Stimulated activated CD4-positive, alpha-beta T cell treated with anti-CD3 and anti-CD28 coated beads, TNF-alpha, amount 100 ng/mL, for 48 hours (primary cell): ENCODE data around the gene POTEM.
"Not testable (repeated sequence)": the region's sequence is repeated elsewhere in the genome, so short reads cannot be mapped to it uniquely, and the experiment has no call there.

Experiments used
- DNase-seq, 3 donors: peaks; one replicate each; pipeline ENCODE4 v3.0.0-alpha.2; 2020; ENCODE audit warnings: low read depth in 3 of 3

The POTEM gene

GRCh38 chr14:18967134-18967533 lies at the start of gene POTEM:
TSS of gene POTEM (plus strand) at chr14:18967434. CDS start at chr14:18967486, 52 bp downstream.
- DNase-seq, result not testable (repeated sequence)

- DNase-seq, result not testable (repeated sequence)
These were observed 48.9 kb upstream of the POTEM start for GRCh38 chr14:18918345-18918744.

GRCh38 chr14:18920052-18920451 lies 47.2 kb upstream of the POTEM start:
- not testable (repeated sequence) for DNase-seq

GRCh38 chr14:18921055-18921701 lies 46.1 kb upstream of the POTEM start:
- not testable (repeated sequence) for DNase-seq

- not testable (repeated sequence) for DNase-seq
These were observed 30.4 kb upstream of the POTEM start for GRCh38 chr14:18936848-18937247.

GRCh38 chr14:18938733-18939132 lies 28.5 kb upstream of the POTEM start:
- DNase-seq, result not testable (repeated sequence)

GRCh38 chr14:18949939-18950338 lies 17.3 kb upstream of the POTEM start:
- not testable (repeated sequence) for DNase-seq

GRCh38 chr14:18953085-18953484 lies 14.1 kb upstream of the POTEM start:
- DNase-seq, result not testable (repeated sequence)

GRCh38 chr14:18955816-18956215 lies 11.4 kb upstream of the POTEM start:
- DNase-seq, result not testable (repeated sequence)

- DNase-seq, result not testable (repeated sequence)
These were observed 5.7 kb upstream of the POTEM start for GRCh38 chr14:18961576-18961975.

GRCh38 chr14:18962143-18962542 lies 5.1 kb upstream of the POTEM start:
- not testable (repeated sequence) for DNase-seq

- not testable (repeated sequence) for DNase-seq
These were observed 4.0 kb upstream of the POTEM start for GRCh38 chr14:18963276-18963675.

GRCh38 chr14:18964878-18965277 lies 2.4 kb upstream of the POTEM start:
- not testable (repeated sequence) for DNase-seq

- DNase-seq, result not testable (repeated sequence)
These were observed 35.3 kb downstream of the POTEM start for GRCh38 chr14:19002566-19002965.

GRCh38 chr14:19006490-19006889 lies 39.3 kb downstream of the POTEM start:
- DNase-seq, result not testable (repeated sequence)

- DNase-seq, result not testable (repeated sequence)
These were observed 40.4 kb downstream of the POTEM start for GRCh38 chr14:19007678-19008077.

- not testable (repeated sequence) for DNase-seq
These were observed 43.8 kb downstream of the POTEM start for GRCh38 chr14:19011029-19011428.

GRCh38 chr14:19011703-19012102 lies 44.5 kb downstream of the POTEM start:
- not testable (repeated sequence) for DNase-seq

- DNase-seq, result not testable (repeated sequence)
These were observed 48.0 kb downstream of the POTEM start for GRCh38 chr14:19015185-19015584.

GRCh38 chr14:19025080-19025589 lies 57.9 kb downstream of the POTEM start:
- DNase-seq, result not testable (repeated sequence)

- DNase-seq, result not testable (repeated sequence)
These were observed 59.6 kb downstream of the POTEM start for GRCh38 chr14:19026649-19027351.

GRCh38 chr14:19027895-19028294 lies 60.7 kb downstream of the POTEM start:
- not testable (repeated sequence) for DNase-seq
